SJSA1 (cell line): ENCODE measurements around the gene KCMF1. TPM values are rescaled to one million over a fixed set of nuclear protein-coding genes. Genes with fewer than 3 reads are reported as not detected.
A peak's percentile ranks its signal among the peaks of the same experiment; 100 is the strongest.

ENCODE experiments used
- DNase-seq, 2 experiments: peaks; one replicate each; pipeline ENCODE4 v3.0.0-alpha.2; 2015 to 2020; ENCODE audit warnings: low spot score in 2 of 2, low read depth in 1 of 2
- H3K27ac ChIP-seq: fragments of 250-450 bp; sonication (Bioruptor Pico); 2 replicates; pipeline ENCODE4 v1.5.1; 2020; ENCODE audit warnings: mild to moderate bottlenecking, moderate library complexity
- H3K27me3 ChIP-seq: fragments of 250-450 bp; sonication (Bioruptor Pico); replicated peaks from 2 replicates; pipeline ENCODE4 v1.5.1; 2020; ENCODE audit warnings: mild to moderate bottlenecking, moderate library complexity
- H3K36me3 ChIP-seq: fragments of 250-450 bp; sonication (Bioruptor Pico); 2 replicates; pipeline ENCODE4 v1.5.1; 2020; ENCODE audit warnings: mild to moderate bottlenecking
- H3K4me1 ChIP-seq: fragments of 250-450 bp; sonication (Bioruptor Pico); replicated peaks from 2 replicates; pipeline ENCODE4 v1.6.1; 2021; ENCODE audit warnings: mild to moderate bottlenecking
- H3K4me3 ChIP-seq: fragments of 250-450 bp; sonication (Bioruptor Pico); 2 replicates; pipeline ENCODE4 v1.5.1; 2020; ENCODE audit warnings: mild to moderate bottlenecking
- H3K9me3 ChIP-seq: fragments of 250-450 bp; sonication (Bioruptor Pico); replicated peaks from 2 replicates; pipeline ENCODE4 v1.5.1; 2020; ENCODE audit warnings: mild to moderate bottlenecking
- total RNA-seq: library from RNA; depleted of rRNA; stranded (reverse); fragments of >200 nt; shearing (Covaris generic); gene quantifications from 2 replicates; pipeline ENCODE4 v1.2.3, GENCODE V29; 2014; rRNA removed

KCMF1 gene
- 60.9 and 117 TPM in 2 replicates for total RNA-seq

DNA sequence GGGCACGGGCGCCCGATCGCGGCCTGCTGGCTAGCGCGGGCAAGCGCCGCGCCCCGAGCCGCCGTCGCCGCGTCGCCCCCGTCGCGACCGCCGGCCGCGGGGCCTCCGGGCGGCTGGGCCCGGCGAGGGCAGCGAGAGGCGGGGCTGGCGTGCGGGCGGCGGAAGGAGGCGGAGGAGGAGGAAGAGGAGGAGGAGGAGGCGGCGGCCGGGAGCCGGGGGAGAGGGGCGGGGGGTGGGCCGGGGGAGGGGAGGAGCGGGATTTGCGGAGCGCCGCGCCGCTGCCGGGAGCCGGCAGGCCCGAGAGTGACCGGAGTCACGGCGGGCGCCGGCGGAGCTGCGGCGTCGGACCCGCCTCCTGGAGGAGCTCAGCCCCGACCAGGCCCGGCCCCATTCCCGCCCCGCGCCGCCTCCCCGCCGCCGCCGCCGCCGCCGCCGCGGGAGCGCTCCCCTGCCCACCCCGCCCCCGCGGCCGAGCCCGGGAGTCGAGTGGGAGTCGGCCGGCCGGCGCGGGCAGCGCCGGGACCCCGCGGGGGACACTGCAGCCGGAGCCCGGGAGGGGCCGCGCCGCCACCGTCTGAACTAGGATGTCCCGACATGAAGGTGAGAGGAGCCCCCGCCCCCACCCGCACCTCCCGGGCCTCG lies at the start of gene KCMF1:
Gene KCMF1 (plus strand): TSS at position 294 of the 642 bp plus-strand sequence. CDS start 291 bp downstream, at position 585.
- peak within 1 kb of the TSS; percentile 94 for H3K4me3 ChIP-seq
- H3K4me1 ChIP-seq, result peaks cover 31% of the 10 kb centered on the region
- H3K27ac ChIP-seq, result peak within 1 kb of the TSS; percentile 93
- peaks cover 52% of the 10 kb centered on the region for H3K36me3 ChIP-seq
- DNase-seq, result peak in 1 of 2 experiments; percentile 84
- no peaks in the 10 kb centered on the region for H3K27me3 ChIP-seq
- 0 out of 2 replicates have a peak, but pooled peaks cover 3% of the 10 kb centered on the region for H3K9me3 ChIP-seq

DNA sequence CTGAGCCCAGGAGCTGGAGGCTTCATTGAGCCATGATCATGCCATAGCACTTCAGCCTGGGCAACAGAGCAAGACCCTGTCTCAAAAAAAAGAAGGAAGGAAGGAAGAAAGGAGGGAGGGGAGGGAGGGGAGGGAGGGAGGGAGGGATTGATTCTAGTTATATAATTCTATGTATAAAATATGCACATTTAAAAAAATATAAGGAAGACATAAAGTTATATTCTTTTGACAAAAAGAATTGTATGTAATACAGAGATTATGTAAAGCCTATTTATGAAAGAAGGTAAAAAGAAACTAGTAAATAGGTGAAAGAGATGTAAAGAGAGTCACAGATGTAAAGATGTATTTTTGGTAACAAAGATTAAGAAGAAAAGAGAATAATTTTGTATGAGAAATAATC lies 48.0 kb upstream of the KCMF1 start:
- Histone ChIP-seq H3K4me3 (no peak overlapping the region), H3K4me1 (peaks cover 66% of the 10 kb centered on the region), H3K27ac (no peak overlapping the region), H3K9me3 (no peaks in the 10 kb centered on the region), H3K27me3 (no peaks in the 10 kb centered on the region), H3K36me3 (no peaks in the 10 kb centered on the region)
- DNase-seq, result no peak

DNA sequence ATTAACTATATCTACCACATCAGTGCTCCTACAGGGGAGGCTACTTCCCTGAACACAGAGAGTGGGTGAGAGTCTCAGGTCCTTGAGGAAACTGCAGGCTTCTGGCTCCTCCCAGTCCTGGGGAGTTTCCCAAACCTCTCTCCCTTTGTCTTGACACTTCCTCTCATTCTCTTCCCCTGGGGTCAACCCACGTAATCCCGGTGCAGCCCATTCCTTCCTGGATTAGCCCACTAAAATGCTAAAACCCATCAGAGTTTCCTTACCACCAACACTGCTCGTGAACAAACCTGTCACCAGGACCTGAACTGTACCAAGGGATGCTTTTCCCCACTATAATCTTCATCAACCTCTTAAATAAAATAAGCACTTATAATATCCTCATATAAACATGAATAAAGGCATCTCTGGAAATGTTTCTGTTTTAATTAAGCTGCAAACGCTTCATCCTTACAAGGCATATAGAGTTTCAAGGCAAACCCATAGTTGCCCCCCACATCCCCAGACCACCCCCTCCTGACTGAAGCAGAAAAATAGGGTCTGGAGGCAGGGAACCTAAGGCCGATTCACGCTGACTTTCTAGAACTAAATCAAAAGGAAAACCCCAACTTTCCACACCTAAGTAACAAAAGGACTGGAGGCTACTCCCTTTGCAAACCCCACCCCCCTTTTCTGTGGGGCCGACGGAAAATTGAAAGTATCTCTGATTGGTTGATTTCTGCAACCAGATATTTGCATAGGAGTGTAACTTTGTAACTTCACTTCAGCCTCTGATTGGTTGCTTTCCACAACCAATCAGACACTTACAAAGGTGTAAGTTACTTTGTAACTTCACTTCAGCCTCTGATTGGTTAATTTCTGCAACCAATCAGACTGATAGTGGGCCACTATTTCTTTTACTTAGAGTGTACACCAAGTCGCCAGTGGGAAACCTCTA lies 46.5 kb upstream of the KCMF1 start:
- H3K9me3 ChIP-seq, result no peaks in the 10 kb centered on the region
- H3K4me1 ChIP-seq, result peaks cover 52% of the 10 kb centered on the region
- peak overlapping the region; percentile 8; the same call in 1 of the 2 replicates for H3K4me3 ChIP-seq
- peak overlapping the region; percentile 77 for H3K27ac ChIP-seq
- H3K27me3 ChIP-seq, result no peaks in the 10 kb centered on the region
- DNase-seq, result peak; percentile 76
- no peaks in the 10 kb centered on the region for H3K36me3 ChIP-seq

DNA sequence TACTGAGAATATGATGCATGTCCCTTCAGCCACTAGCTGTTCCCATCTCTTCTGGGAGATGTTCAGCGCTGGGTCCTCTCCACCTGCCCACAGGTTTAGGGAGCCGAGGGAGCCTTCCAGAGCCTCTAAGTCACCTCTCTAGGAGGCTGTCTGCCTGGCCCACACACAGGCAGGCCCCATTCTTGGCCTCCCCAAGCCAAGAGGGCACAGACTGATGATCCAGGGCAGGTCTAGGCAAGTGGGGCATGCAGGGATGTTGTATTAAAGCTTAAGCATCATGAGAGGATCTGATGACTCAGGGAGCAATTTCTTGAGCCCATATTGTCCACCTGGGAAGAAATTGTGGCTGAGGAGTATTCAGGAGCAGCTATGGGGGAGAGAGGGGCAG lies 45.6 kb upstream of the KCMF1 start:
- no peak for DNase-seq
- peaks cover 46% of the 10 kb centered on the region for H3K4me1 ChIP-seq
- H3K27me3 ChIP-seq, result no peaks in the 10 kb centered on the region
- no peak overlapping the region for H3K27ac ChIP-seq
- H3K36me3 ChIP-seq, result no peaks in the 10 kb centered on the region
- H3K9me3 ChIP-seq, result no peaks in the 10 kb centered on the region
- H3K4me3 ChIP-seq, result no peak overlapping the region

DNA sequence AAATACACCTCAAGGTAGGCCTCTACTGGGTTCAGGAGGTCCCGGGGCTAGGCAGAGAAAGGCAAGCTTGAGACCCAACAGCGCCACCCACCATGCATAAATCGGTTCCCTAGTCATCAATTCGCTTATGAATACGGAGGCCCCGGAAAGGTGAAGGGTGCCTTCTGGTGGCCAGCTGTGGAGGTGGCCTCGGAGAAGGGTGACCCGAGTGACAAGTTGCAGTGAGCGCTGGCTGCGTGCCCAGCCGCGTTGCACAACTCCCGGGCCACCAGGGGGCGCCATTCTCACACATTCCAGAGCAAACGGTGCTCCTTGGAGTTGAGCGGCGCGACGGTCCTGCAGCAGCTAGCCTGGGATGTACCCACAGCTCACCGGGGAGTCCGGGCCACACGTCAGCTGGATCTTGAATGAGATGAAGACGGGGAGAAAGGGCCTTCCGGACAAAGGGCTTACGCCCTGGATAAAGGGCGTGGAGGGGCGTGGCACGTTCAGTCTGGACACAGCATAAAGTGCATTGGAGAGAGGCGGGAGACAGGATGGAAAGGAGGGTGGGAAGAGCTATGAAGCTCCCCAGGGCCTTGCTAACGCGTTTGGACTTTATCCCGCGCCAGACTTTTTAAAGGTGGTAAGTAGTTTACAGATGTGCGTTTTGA lies 45.1 kb upstream of the KCMF1 start:
- Histone ChIP-seq H3K4me3 (peak overlapping the region; percentile 15), H3K4me1 (peaks cover 42% of the 10 kb centered on the region), H3K27ac (no peak overlapping the region), H3K9me3 (no peaks in the 10 kb centered on the region), H3K36me3 (no peaks in the 10 kb centered on the region), H3K27me3 (no peaks in the 10 kb centered on the region)
- peak; percentile 96 to 98 for DNase-seq

DNA sequence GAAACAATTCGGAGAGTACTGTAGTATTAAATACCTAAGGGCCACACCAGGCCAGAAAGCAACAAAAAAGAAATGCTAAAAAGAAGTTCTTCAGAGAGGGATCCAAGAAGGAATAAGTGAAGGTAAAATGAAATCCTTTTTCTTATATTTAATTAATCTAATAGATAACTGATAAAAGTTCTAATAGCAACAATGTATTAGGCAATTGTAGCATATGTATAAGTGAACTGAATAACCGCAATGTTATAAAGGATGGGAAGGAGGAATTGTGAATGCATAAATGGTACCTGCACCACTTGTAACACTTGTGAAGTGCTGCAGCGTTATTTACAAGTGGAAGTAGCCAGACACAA lies 43.7 kb upstream of the KCMF1 start:
- no peak for DNase-seq
- H3K4me3 ChIP-seq, result no peak overlapping the region
- H3K4me1 ChIP-seq, result peaks cover 39% of the 10 kb centered on the region
- no peaks in the 10 kb centered on the region for H3K9me3 ChIP-seq
- H3K27ac ChIP-seq, result no peak overlapping the region
- H3K27me3 ChIP-seq, result no peaks in the 10 kb centered on the region
- H3K36me3 ChIP-seq, result no peaks in the 10 kb centered on the region

DNA sequence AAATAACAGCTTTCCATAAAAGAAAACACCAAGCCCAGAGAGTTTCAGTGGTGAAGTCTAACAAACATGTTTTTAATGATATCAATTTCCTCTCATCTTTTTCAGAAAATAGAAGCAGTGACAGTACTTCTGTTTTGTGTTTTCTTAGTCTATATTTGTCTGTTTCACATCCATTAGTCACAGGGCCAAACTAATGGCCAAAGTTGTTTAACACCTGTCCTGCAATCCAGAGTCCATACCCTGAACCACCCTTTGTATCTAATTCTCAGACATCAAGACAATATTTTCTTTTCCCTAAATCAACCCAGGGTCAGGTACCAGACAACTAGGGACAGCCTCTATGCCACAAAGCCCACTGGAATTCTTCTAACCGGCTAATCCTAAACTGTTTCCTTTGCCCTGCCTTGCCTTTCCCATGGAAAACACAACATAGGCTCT lies 39.6 kb upstream of the KCMF1 start:
- no peaks in the 10 kb centered on the region for H3K27me3 ChIP-seq

DNA sequence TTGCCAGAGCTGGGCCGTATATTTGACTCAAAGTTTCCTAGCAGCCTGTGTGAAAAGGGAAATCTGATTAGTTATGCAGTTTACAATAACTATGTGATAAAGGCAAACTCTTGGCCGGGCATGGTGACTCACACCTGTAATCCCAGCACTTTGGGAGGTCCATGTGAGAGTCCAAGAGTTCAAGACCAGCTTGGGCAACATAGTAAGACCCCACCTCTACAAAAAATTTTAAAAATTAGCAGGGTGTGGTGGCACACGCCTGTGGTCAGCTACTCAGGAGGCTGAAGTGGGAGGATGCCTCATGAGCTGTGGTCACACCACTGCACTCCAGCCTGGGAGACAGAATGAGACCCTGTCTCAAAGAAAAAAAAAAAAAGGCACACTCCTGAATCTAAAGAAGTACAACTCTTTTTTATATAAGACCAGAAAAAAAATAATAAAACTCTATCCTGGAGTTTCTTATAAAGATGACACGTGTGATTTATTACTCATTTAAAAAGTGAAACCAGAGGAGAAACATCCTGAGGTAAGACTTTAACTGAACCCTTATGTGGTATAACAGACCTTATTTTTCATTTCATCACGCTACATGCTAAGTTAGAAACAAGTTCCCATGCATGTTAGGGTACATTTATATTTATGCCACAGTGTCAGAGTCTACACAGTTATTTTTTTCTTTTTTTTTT lies 32.6 kb upstream of the KCMF1 start:
- Histone ChIP-seq H3K36me3 (no peaks in the 10 kb centered on the region), H3K4me3 (no peak overlapping the region), H3K4me1 (peaks cover 31% of the 10 kb centered on the region), H3K27ac (peak overlapping the region; percentile 39; the same call in 1 of the 2 replicates), H3K9me3 (no peaks in the 10 kb centered on the region), H3K27me3 (no peaks in the 10 kb centered on the region)
- peak; percentile 50 to 63 for DNase-seq

More for the DNA sequence above, 39.6 kb upstream of the KCMF1 start:
- H3K9me3 ChIP-seq, result no peaks in the 10 kb centered on the region
- no peak overlapping the region for H3K4me3 ChIP-seq
- H3K36me3 ChIP-seq, result no peaks in the 10 kb centered on the region
- peaks cover 11% of the 10 kb centered on the region for H3K4me1 ChIP-seq
- H3K27ac ChIP-seq, result no peak overlapping the region
- no peak for DNase-seq

DNA sequence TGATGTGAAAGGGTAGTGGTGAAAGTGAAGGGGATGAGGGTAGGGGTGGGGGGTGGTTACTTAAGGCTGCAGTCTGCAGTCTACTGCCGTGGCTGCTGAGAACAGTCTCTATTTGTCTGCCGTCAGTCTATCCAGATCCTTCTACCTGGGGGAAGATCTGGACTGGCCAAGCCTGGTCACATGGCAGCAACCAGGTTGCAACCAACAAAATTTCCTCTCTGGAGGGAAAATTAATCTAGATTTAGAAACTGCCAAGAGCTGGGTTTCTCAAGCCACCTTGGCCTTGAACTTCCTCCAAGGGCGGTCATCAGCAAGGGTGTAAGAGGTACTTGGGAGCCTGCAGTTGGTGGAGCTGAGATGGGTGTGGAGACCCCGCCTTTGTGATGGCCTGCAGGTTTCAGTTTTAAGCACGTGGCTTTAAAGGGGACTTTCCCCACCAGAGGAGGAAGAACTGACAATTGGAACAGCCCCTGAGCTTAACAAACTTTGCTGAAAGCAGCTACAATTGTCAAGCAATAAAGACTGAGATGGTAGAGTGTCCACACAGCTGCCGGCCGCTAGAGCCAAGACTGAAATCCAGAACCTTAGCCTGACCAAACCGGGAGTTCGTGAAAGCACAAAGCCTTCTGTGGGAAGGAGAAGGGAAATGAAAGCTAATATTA lies 31.4 kb upstream of the KCMF1 start:
- Histone ChIP-seq H3K4me1 (peaks cover 32% of the 10 kb centered on the region), H3K27me3 (no peaks in the 10 kb centered on the region), H3K36me3 (no peaks in the 10 kb centered on the region), H3K4me3 (no peak overlapping the region), H3K9me3 (no peaks in the 10 kb centered on the region), H3K27ac (no peak overlapping the region)
- DNase-seq, result no peak

DNA sequence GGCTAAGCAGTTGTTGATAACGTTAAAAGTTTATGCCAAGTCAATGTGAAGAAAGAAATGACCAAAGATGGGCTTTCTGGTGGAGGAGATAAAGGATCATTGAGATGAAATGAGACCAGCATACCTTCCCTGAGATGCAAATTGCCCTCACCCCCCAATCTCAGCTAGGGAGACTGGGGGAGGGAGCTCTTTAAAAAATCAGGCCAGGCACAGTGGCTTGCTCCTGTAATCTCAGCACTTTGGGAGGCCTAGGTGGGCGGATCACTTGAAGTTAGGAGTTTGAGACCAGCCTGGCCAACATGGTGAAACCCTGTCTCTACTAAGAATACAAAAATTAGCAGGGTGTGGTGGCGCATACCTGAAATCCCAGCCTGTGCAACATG lies 30.9 kb upstream of the KCMF1 start:
- H3K27ac ChIP-seq, result no peak overlapping the region
- H3K4me1 ChIP-seq, result peaks cover 33% of the 10 kb centered on the region
- H3K36me3 ChIP-seq, result no peaks in the 10 kb centered on the region
- DNase-seq, result no peak
- H3K27me3 ChIP-seq, result no peaks in the 10 kb centered on the region
- no peaks in the 10 kb centered on the region for H3K9me3 ChIP-seq
- H3K4me3 ChIP-seq, result no peak overlapping the region

DNA sequence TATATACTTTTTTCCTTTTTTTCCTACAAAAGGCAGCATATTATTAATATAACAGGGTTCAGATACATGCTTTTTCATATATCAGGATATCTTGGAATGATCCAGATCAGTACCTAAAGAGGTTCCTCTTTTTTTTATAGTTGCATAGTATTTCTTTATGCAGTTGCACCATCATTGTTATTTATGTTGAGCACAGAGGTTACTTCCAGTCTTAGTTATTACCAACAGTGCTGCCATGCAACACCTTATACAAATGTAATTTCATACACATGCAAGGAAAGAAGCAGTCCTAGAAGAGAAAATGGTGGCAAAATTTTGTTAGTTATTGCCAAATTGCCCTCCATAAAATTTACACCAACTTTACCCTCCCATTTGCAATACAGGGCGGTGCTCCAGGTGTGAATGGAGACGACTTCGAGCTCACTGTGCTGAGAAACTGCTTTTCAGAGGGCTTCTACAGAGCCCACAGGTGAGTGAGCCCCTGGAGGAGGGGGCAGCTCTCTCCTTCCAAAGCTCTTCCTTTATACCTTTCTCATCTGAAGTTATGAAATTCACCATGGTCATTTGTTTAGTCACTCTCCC lies 30.0 kb upstream of the KCMF1 start:
- Histone ChIP-seq H3K4me3 (no peak overlapping the region), H3K27me3 (no peaks in the 10 kb centered on the region), H3K36me3 (no peaks in the 10 kb centered on the region), H3K4me1 (peaks cover 42% of the 10 kb centered on the region), H3K9me3 (no peaks in the 10 kb centered on the region), H3K27ac (no peak overlapping the region)
- no peak for DNase-seq

DNA sequence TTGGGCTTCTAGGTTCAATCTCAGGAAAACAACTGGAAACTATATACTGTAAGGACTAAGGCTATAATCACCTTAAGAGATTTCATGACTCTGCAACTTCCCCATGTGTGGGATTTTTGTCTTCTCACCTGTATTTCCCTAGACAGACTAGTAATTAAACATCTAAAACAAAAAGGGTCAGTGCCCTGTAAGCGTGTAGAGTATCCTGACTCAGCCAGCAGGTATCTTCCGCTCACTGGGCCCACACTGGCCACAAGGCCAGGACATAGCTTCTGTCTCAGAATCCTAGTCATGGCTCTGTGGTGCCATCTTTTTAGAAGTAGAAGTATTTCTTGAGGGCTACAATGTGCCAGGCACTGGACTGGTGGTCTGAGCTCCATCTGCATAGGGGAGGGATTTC lies 28.8 kb upstream of the KCMF1 start:
- Histone ChIP-seq H3K27me3 (no peaks in the 10 kb centered on the region), H3K4me3 (no peak overlapping the region), H3K36me3 (no peaks in the 10 kb centered on the region), H3K27ac (no peak overlapping the region), H3K9me3 (no peaks in the 10 kb centered on the region), H3K4me1 (peaks cover 52% of the 10 kb centered on the region)
- DNase-seq, result no peak
